ENCODE data around the gene TUBB1. TPM values are rescaled to one million over a fixed set of nuclear protein-coding genes. Genes with fewer than 3 reads are reported as not detected.

TUBB1 gene
- total RNA-seq (0.35 TPM), polyA plus RNA-seq (ENCODE audit: insufficient read depth in 1 of 8, insufficient read length in 8 of 8, low replicate concordance in 1 of 8) (1 to 10 TPM in 2 of 8 donors, under 1 TPM in 6; 0.43 to 1.5 (median 0.76) TPM)
- long read RNA-seq, donor 1, partial matches to known transcripts = 648 of 648 reads
- long read RNA-seq, donor 1, other reads (novel, unspliced or antisense) = 0 of 648 reads
- long read RNA-seq, donor 2 = 0 reads
- long read RNA-seq, donor 3, partial matches to known transcripts = 0 of 1 reads
- long read RNA-seq, donor 3, other reads (novel, unspliced or antisense) = 0 of 1 reads
- long read RNA-seq, donor 4, partial matches to known transcripts = 1,054 of 1,054 reads
- long read RNA-seq, donor 4, other reads (novel, unspliced or antisense) = 0 of 1,054 reads
- long read RNA-seq, donor 5, partial matches to known transcripts = 0 of 2 reads
- long read RNA-seq, donor 5, other reads (novel, unspliced or antisense) = 0 of 2 reads
- long read RNA-seq, donor 6, partial matches to known transcripts = 2,929 of 2,936 reads
- long read RNA-seq, donor 6, other reads (novel, unspliced or antisense) = 5 of 2,936 reads
- long read RNA-seq, donor 7 = 0 reads
- long read RNA-seq, donor 8, partial matches to known transcripts = 0 of 1 reads
- long read RNA-seq, donor 8, other reads (novel, unspliced or antisense) = 0 of 1 reads
- long read RNA-seq, donor 9, partial matches to known transcripts = 177 of 1,623 reads
- long read RNA-seq, donor 9, other reads (novel, unspliced or antisense) = 1,446 of 1,623 reads
- long read RNA-seq, donor 10, partial matches to known transcripts = 2,832 of 2,846 reads
- long read RNA-seq, donor 10, other reads (novel, unspliced or antisense) = 14 of 2,846 reads
- long read RNA-seq, donor 11, partial matches to known transcripts = 1,417 of 1,417 reads
- long read RNA-seq, donor 11, other reads (novel, unspliced or antisense) = 0 of 1,417 reads

DNA sequence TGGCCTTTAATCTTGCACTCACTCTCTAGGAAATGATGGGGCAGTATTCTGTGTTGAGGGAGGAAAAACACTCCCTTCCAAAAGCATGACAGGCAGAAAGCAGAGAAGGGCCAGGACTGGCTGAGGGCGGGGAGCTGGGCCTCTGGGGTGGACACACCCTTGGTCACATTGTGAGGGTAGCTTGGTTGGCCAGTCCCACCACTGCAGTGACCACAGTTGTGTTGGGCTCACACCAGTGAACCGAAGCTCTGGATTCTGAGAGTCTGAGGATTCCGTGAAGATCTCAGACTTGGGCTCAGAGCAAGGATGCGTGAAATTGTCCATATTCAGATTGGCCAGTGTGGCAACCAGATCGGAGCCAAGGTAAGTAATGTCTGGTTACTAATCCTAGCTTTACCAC lies at the start of gene TUBB1:
Gene TUBB1 (plus strand): TSS at position 213 of the 400 bp plus-strand sequence. CDS start 94 bp downstream, at position 307.
- DNase-seq = no peak
- H3K4me1 ChIP-seq (ENCODE audit: control insufficient read depth, insufficient read depth, low read length) = no peaks in the 10 kb centered on the region
- H3K27ac ChIP-seq (ENCODE audit: low read length) = no peak within 1 kb of the TSS
- H3K27me3 ChIP-seq (ENCODE audit: control insufficient read depth, insufficient read depth, low read length) = no peaks in the 10 kb centered on the region
- peaks cover 12% of the 10 kb centered on the region for H3K36me3 ChIP-seq (ENCODE audit: control insufficient read depth, insufficient read depth, low read length)
- 94% methylated on average over 3 of the region's 5 CpGs for WGBS (ENCODE audit: insufficient coverage)
- no peaks in the 10 kb centered on the region for H3K9me3 ChIP-seq (replicated peaks; ENCODE audit: control insufficient read depth, low read depth, low read length)
- no peak within 1 kb of the TSS for H3K4me3 ChIP-seq (ENCODE audit: low read length)

DNA sequence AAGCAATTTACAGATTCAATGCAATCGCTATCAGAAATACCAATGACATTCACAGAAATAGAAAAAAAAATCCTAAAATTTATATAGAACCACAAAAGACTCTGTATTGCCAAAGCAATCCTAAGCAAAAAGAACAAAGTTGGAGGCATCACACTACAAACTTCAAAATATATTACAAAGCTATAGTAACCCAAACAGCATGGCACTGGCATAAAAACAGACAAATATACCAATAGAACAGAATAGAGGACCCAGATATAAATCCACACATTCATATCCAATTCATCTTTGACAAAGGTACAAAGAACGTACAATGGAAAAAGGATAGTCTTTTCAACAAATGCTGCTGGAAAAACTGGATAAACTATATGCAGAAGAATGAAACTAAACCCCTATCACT lies 49.8 kb upstream of the TUBB1 start:
- no peak overlapping the region for H3K4me3 ChIP-seq (ENCODE audit: low read length)
- H3K9me3 ChIP-seq (replicated peaks; ENCODE audit: control insufficient read depth, low read depth, low read length) = peaks cover 3% of the 10 kb centered on the region
- H3K36me3 ChIP-seq (ENCODE audit: control insufficient read depth, insufficient read depth, low read length) = no peaks in the 10 kb centered on the region
- H3K4me1 ChIP-seq (ENCODE audit: control insufficient read depth, insufficient read depth, low read length) = no peaks in the 10 kb centered on the region
- no peak overlapping the region for H3K27ac ChIP-seq (ENCODE audit: low read length)
- no CpG with 5 or more reads among the region's 2 CpGs for WGBS (ENCODE audit: insufficient coverage)
- DNase-seq = no peak
- H3K27me3 ChIP-seq (ENCODE audit: control insufficient read depth, insufficient read depth, low read length) = no peaks in the 10 kb centered on the region

DNA sequence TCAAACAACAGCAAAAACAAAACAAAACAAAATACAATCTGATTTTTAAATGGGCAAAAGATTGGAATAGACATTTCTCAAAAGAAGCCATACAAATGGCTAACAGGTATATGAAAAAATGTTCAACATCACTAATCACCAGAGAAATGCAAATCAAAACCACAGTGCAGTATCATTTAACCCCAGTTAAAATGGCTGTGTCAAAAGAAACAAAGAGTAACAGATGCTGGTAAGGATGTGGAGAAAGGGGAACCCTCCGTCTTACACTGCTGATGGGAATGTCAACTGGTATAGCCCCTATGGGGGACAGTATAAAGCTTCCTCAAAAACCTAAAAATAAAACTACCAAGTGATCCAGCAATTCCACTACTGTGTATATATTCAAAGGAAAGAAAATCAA lies 49.1 kb upstream of the TUBB1 start:
- DNase-seq = no peak
- H3K27me3 ChIP-seq (ENCODE audit: control insufficient read depth, insufficient read depth, low read length) = no peaks in the 10 kb centered on the region
- no peak overlapping the region for H3K4me3 ChIP-seq (ENCODE audit: low read length)
- H3K27ac ChIP-seq (ENCODE audit: low read length) = no peak overlapping the region
- peaks cover 3% of the 10 kb centered on the region for H3K9me3 ChIP-seq (replicated peaks; ENCODE audit: control insufficient read depth, low read depth, low read length)
- no peaks in the 10 kb centered on the region for H3K4me1 ChIP-seq (ENCODE audit: control insufficient read depth, insufficient read depth, low read length)
- whole genome bisulfite sequencing (ENCODE audit: insufficient coverage) = no CpG with 5 or more reads among the region's 1 CpG
- H3K36me3 ChIP-seq (ENCODE audit: control insufficient read depth, insufficient read depth, low read length) = no peaks in the 10 kb centered on the region

DNA sequence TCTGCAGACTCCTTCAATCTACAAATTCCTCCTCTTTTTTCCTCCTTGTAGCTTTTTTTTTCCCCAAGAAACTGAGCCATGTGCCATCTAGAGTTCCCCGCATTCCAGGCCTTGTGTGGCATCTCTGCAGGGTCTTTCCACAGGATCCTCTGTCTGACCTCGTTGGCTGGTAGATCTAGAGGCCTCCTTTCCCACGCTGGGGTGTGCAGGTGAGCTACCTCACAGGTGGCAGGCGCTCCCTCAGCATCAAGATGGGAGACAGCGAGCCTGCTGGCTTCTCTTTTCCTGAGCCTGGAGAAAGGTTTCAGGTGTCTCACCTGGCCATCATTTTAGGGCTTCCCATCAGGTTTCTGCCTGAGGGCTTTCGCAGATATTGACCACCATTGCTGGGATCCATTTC lies 47.8 kb upstream of the TUBB1 start:
- Histone ChIP-seq H3K4me3 (ENCODE audit: low read length) (no peak overlapping the region), H3K36me3 (ENCODE audit: control insufficient read depth, insufficient read depth, low read length) (no peaks in the 10 kb centered on the region), H3K27me3 (ENCODE audit: control insufficient read depth, insufficient read depth, low read length) (no peaks in the 10 kb centered on the region), H3K27ac (ENCODE audit: low read length) (no peak overlapping the region), H3K9me3 (replicated peaks; ENCODE audit: control insufficient read depth, low read depth, low read length) (peaks cover 5% of the 10 kb centered on the region), H3K4me1 (ENCODE audit: control insufficient read depth, insufficient read depth, low read length) (no peaks in the 10 kb centered on the region)
- WGBS (ENCODE audit: insufficient coverage) = 72% methylated on average over 5 of the region's 6 CpGs
- DNase-seq = no peak

DNA sequence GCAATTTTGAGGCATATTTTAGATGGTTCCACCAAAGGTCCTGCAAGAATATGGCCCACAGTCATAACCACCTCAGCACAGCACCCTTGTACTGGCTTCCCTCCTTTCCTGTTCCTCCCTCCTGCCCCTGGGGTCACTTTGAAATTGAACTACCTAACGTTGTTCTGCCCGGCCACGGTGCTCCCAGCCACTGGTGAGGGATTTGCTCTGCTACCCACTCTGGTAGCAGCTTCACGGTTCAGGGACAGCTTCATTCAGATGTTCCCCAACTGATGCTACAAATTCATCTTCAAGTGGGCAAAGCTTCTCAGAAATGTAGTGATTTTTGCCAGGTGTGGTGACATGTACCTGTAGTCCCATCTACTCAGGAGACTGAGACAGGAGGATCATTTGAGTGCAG lies 46.0 kb upstream of the TUBB1 start:
- Histone ChIP-seq H3K9me3 (replicated peaks; ENCODE audit: control insufficient read depth, low read depth, low read length) (peaks cover 5% of the 10 kb centered on the region), H3K4me1 (ENCODE audit: control insufficient read depth, insufficient read depth, low read length) (no peaks in the 10 kb centered on the region), H3K4me3 (ENCODE audit: low read length) (no peak overlapping the region), H3K36me3 (ENCODE audit: control insufficient read depth, insufficient read depth, low read length) (no peaks in the 10 kb centered on the region), H3K27ac (ENCODE audit: low read length) (no peak overlapping the region), H3K27me3 (ENCODE audit: control insufficient read depth, insufficient read depth, low read length) (no peaks in the 10 kb centered on the region)
- no peak for DNase-seq
- WGBS (ENCODE audit: insufficient coverage) = 85% methylated on average over 3 of the region's 4 CpGs

DNA sequence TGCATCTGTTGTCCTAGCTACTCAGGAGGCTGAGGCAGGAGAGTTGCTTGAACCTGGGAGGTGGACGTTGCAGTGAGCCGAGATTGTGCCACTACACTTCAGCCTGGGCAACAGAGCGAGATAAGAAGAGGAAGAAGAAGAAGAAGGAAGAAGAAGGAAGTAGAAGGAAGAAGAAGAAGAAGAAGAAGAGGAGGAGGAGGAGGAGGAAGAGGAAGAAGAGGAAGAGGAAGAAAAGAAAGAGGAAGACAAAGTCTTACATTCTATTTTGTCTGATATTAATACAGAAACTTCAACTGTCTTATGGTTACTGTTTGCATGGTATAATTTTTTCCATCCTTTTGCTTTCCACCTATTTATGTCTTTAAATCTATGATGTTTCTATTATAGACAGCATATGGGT lies 45.4 kb upstream of the TUBB1 start:
- 77% methylated on average over 2 of the region's 3 CpGs for WGBS (ENCODE audit: insufficient coverage)
- no peaks in the 10 kb centered on the region for H3K4me1 ChIP-seq (ENCODE audit: control insufficient read depth, insufficient read depth, low read length)
- no peak for DNase-seq

DNA sequence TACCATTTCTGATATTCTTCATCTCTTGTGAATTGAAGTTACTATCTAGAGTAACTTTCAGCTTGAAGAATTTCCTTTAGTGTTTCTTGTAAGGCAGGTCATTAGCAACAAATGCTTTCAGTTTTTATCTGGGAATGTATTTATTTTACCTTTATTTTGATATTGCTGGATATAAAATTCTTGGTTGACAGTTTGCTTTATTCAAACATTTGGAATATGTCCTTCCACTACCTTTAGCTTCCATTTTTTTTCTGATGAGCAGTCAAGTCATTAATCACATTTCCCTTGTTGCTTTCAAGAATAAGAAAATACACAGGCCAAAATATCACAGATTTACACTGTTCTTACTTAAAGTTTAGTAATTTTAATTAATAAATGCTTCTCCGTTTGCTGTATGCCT lies 43.9 kb upstream of the TUBB1 start:
- no peaks in the 10 kb centered on the region for H3K27me3 ChIP-seq (ENCODE audit: control insufficient read depth, insufficient read depth, low read length)
- WGBS (ENCODE audit: insufficient coverage) = no CpG with 5 or more reads among the region's 1 CpG

More for the DNA sequence above, 45.4 kb upstream of the TUBB1 start:
- no peak overlapping the region for H3K4me3 ChIP-seq (ENCODE audit: low read length)
- H3K27ac ChIP-seq (ENCODE audit: low read length) = no peak overlapping the region
- no peaks in the 10 kb centered on the region for H3K27me3 ChIP-seq (ENCODE audit: control insufficient read depth, insufficient read depth, low read length)
- H3K9me3 ChIP-seq (replicated peaks; ENCODE audit: control insufficient read depth, low read depth, low read length) = peaks cover 5% of the 10 kb centered on the region
- no peaks in the 10 kb centered on the region for H3K36me3 ChIP-seq (ENCODE audit: control insufficient read depth, insufficient read depth, low read length)

DNA sequence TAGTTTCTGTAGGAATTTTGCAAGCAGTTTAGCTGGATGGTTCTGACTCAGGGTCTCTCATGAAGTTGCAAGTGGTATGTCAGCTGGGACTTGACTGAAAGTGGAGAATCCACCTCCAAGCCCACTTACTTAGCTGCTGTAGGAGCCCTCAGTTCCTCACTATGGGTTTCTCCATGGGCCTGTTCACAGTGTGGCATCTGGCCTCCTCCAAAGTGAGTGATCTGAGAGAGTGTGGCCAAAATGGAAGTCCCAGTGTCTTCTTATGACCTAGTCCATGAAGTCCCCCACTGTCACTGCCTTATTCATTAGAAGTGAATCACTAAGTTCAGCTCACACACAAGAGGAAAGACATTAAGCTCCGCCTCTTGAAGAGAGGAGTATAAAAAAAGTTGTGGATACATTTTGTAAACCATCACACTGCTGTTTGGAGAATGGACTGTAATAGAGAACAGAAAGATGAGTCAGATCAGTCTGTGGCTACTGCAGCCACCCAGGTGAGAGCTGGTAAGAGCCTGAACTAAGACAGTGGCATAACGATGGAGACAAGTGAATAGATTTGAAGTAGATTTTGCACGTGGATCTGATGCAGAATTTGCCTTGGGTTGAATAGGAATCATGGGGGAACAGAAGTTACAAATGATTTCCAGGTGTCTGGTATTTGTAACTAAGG lies 43.0 kb upstream of the TUBB1 start:
- peaks cover 3% of the 10 kb centered on the region for H3K9me3 ChIP-seq (replicated peaks; ENCODE audit: control insufficient read depth, low read depth, low read length)
- no peak overlapping the region for H3K4me3 ChIP-seq (ENCODE audit: low read length)
- WGBS (ENCODE audit: insufficient coverage) = 80% methylated on average over 1 of the region's 3 CpGs
- no peak overlapping the region for H3K27ac ChIP-seq (ENCODE audit: low read length)
- DNase-seq = no peak
- peaks cover 2% of the 10 kb centered on the region for H3K4me1 ChIP-seq (ENCODE audit: control insufficient read depth, insufficient read depth, low read length)
- H3K36me3 ChIP-seq (ENCODE audit: control insufficient read depth, insufficient read depth, low read length) = no peaks in the 10 kb centered on the region
- no peaks in the 10 kb centered on the region for H3K27me3 ChIP-seq (ENCODE audit: control insufficient read depth, insufficient read depth, low read length)

More for the DNA sequence above, 43.9 kb upstream of the TUBB1 start:
- Histone ChIP-seq H3K4me3 (ENCODE audit: low read length) (no peak overlapping the region), H3K4me1 (ENCODE audit: control insufficient read depth, insufficient read depth, low read length) (no peaks in the 10 kb centered on the region), H3K36me3 (ENCODE audit: control insufficient read depth, insufficient read depth, low read length) (no peaks in the 10 kb centered on the region), H3K9me3 (replicated peaks; ENCODE audit: control insufficient read depth, low read depth, low read length) (peaks cover 3% of the 10 kb centered on the region), H3K27ac (ENCODE audit: low read length) (no peak overlapping the region)
- no peak for DNase-seq

DNA sequence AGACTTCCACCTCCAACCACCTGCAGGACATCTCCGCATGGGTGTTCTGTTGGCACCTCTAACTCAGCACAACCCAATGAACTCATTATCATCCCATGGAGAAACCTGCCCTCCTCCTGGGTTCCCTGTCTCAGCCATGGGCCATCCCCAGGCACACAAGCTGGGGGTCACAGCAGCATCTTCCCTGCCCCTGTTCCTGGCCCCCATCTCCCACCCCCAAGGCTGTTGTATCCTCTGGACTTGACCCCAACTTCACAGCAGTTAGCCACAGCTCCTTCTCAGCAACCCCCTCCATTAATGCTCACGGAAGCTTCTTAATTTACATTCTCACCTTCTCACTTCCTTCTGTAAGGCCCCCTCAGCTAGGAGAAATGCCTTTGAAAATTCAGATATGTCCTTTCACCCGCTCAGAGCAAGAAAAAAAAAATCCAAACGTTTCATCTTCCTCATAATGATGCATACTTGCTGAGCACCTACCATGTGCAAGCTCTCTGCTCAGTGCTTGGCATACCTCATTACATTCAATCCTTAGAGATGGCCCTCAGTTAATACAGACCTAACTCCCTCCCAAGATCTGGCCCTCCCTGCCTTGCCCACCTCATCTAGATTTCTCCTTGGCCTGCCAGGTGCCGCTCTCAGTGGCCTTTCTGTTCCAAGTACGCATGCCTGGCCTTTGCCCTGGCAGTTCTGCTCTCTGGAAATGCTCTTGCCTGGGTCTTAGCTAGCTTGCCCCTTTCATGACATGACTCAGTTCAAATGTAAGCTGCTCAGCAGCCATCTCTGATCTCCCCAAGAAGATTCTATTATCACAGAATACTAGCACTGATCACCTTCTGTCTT lies 40.7 kb upstream of the TUBB1 start:
- WGBS (ENCODE audit: insufficient coverage) = 61% methylated on average over 6 of the region's 6 CpGs
- H3K27ac ChIP-seq (ENCODE audit: low read length) = no peak overlapping the region

More for the DNA sequence above, 40.7 kb upstream of the TUBB1 start:
- H3K36me3 ChIP-seq (ENCODE audit: control insufficient read depth, insufficient read depth, low read length) = no peaks in the 10 kb centered on the region
- H3K9me3 ChIP-seq (replicated peaks; ENCODE audit: control insufficient read depth, low read depth, low read length) = peaks cover 3% of the 10 kb centered on the region
- peaks cover 14% of the 10 kb centered on the region for H3K4me1 ChIP-seq (ENCODE audit: control insufficient read depth, insufficient read depth, low read length)
- H3K4me3 ChIP-seq (ENCODE audit: low read length) = no peak overlapping the region
- H3K27me3 ChIP-seq (ENCODE audit: control insufficient read depth, insufficient read depth, low read length) = no peaks in the 10 kb centered on the region
- no peak for DNase-seq
